ENCODE data around the gene PDZD2.
"Not testable (repeated sequence)": the region's sequence is repeated elsewhere in the genome, so short reads cannot be mapped to it uniquely, and the experiment has no call there.

PDZD2 gene

GRCh38 chr5:31726952-31727351 is 88.0 kb downstream of the PDZD2 start:
- no peak overlapping the region for H3K27ac ChIP-seq (ENCODE audit: insufficient read depth, low read depth, low read length, poor library complexity, severe bottlenecking)
- H3K9me3 ChIP-seq (ENCODE audit: control insufficient read depth, low read length), result no peaks in the 10 kb centered on the region
- H3K36me3 ChIP-seq (ENCODE audit: control insufficient read depth, insufficient read depth, low read length), result no peaks in the 10 kb centered on the region
- no peaks in the 10 kb centered on the region for H3K27me3 ChIP-seq (ENCODE audit: control insufficient read depth, insufficient read depth, low read length, poor library complexity, severe bottlenecking)
- H3K4me3 ChIP-seq (ENCODE audit: insufficient read depth, low read depth, low read length), result no peak overlapping the region
- no peaks in the 10 kb centered on the region for H3K4me1 ChIP-seq (ENCODE audit: control insufficient read depth, insufficient read depth, low read length)
- WGBS, 2 experiments, result 93 to 95% methylated on average over 7 of the region's 7 CpGs

DNA sequence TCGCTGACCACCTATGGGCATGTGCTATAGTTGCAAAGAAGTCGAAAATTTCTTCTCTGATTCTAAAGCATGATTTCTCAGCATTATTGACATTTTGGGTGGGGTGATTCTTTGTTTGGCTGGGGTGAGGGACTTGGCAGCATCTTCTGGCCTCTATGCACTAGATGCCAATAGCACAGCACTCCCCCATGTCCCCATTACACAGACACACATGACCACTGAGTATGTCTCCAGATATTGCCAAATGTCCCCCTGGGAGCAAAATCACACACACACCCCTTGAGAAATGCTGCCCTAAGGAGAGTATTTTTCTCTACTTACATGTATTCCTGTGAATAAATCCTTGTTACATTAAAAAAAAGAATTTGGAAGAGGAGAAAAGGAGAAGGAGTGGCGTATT is 89.1 kb downstream of the PDZD2 start:
- H3K9me3 ChIP-seq (ENCODE audit: control insufficient read depth, low read length), result no peaks in the 10 kb centered on the region
- no peak overlapping the region for H3K4me3 ChIP-seq (ENCODE audit: insufficient read depth, low read depth, low read length)
- WGBS, 2 experiments, result 95 to 96% methylated on average over 3 of the region's 3 CpGs
- H3K4me1 ChIP-seq (ENCODE audit: control insufficient read depth, insufficient read depth, low read length), result no peaks in the 10 kb centered on the region
- H3K36me3 ChIP-seq (ENCODE audit: control insufficient read depth, insufficient read depth, low read length), result no peaks in the 10 kb centered on the region
- H3K27me3 ChIP-seq (ENCODE audit: control insufficient read depth, insufficient read depth, low read length, poor library complexity, severe bottlenecking), result no peaks in the 10 kb centered on the region
- no peak overlapping the region for H3K27ac ChIP-seq (ENCODE audit: insufficient read depth, low read depth, low read length, poor library complexity, severe bottlenecking)

- not testable (repeated sequence) for H3K27me3 ChIP-seq (ENCODE audit: control insufficient read depth, insufficient read depth, low read length, poor library complexity, severe bottlenecking); H3K4me1 ChIP-seq (ENCODE audit: control insufficient read depth, insufficient read depth, low read length); H3K4me3 ChIP-seq (ENCODE audit: insufficient read depth, low read depth, low read length); H3K9me3 ChIP-seq (ENCODE audit: control insufficient read depth, low read length); H3K36me3 ChIP-seq (ENCODE audit: control insufficient read depth, insufficient read depth, low read length); H3K27ac ChIP-seq (ENCODE audit: insufficient read depth, low read depth, low read length, poor library complexity, severe bottlenecking)
- WGBS, 2 experiments, result 90 to 94% methylated on average over 6 to 7 of the region's 10 CpGs
These were observed 89.9 kb downstream of the PDZD2 start for GRCh38 chr5:31728806-31729205.

- WGBS, 2 experiments, result 89 to 100% methylated on average over 3 of the region's 3 CpGs
- Histone ChIP-seq H3K27me3 (ENCODE audit: control insufficient read depth, insufficient read depth, low read length, poor library complexity, severe bottlenecking) (no peaks in the 10 kb centered on the region), H3K4me3 (ENCODE audit: insufficient read depth, low read depth, low read length) (no peak overlapping the region), H3K27ac (ENCODE audit: insufficient read depth, low read depth, low read length, poor library complexity, severe bottlenecking) (no peak overlapping the region), H3K36me3 (ENCODE audit: control insufficient read depth, insufficient read depth, low read length) (no peaks in the 10 kb centered on the region), H3K4me1 (ENCODE audit: control insufficient read depth, insufficient read depth, low read length) (no peaks in the 10 kb centered on the region), H3K9me3 (ENCODE audit: control insufficient read depth, low read length) (no peaks in the 10 kb centered on the region)
These were observed 91.2 kb downstream of the PDZD2 start for GRCh38 chr5:31730139-31730538.

DNA sequence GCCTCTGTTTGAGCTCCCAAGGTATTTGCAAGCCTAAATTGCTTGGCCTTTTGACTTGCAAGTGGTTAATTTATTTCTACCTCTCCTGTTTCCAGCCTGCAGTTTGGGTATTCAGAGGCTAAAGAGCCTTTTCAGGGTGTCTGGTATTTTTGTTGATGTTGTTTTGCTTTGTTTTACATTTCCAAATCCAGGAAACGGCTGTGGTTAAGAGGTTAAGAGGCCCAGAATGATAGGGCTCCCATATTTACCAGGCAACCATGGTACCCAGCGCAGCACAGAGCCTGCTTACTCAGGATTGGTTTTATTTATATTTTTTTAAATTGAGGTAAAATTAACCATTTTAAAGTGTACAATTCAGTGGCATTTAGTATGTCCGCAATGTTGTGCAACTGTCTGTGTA is 92.1 kb downstream of the PDZD2 start:
- no peaks in the 10 kb centered on the region for H3K9me3 ChIP-seq (ENCODE audit: control insufficient read depth, low read length)
- H3K4me3 ChIP-seq (ENCODE audit: insufficient read depth, low read depth, low read length), result no peak overlapping the region
- WGBS, 2 experiments, result 66 to 85% methylated on average over 3 of the region's 3 CpGs
- H3K4me1 ChIP-seq (ENCODE audit: control insufficient read depth, insufficient read depth, low read length), result no peaks in the 10 kb centered on the region
- no peaks in the 10 kb centered on the region for H3K36me3 ChIP-seq (ENCODE audit: control insufficient read depth, insufficient read depth, low read length)
- no peak overlapping the region for H3K27ac ChIP-seq (ENCODE audit: insufficient read depth, low read depth, low read length, poor library complexity, severe bottlenecking)
- H3K27me3 ChIP-seq (ENCODE audit: control insufficient read depth, insufficient read depth, low read length, poor library complexity, severe bottlenecking), result no peaks in the 10 kb centered on the region

DNA sequence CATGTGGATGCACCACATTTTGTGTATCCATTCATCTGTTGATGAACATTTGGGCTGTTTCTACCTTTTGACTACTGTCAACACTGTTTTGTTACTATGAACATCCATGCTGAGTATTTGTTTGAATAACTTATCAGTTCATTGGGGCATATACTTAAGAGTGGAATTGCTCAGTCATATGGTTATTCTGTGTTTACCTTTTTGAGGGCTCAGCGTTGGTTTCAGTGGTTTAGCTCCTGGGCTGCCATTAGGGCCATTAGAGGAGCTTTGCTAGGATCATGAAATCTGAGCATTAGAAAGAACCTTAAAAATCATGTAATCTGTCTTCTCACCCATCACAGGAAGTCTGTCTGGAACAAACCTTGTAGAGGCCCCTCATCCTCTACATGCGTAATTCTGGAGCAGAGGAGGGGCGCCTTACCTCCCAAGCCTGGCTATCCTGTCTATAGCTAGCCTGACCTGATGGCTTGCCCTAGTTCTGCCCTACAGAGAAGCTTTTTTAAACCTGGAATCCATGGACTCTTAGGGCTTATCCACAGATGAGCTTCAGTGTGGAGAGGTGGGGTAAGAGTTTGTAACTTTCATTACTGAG is 92.9 kb downstream of the PDZD2 start:
- WGBS, 2 experiments, result 88 to 91% methylated on average over 3 of the region's 3 CpGs
- Histone ChIP-seq H3K9me3 (ENCODE audit: control insufficient read depth, low read length) (no peaks in the 10 kb centered on the region), H3K4me3 (ENCODE audit: insufficient read depth, low read depth, low read length) (no peak overlapping the region), H3K36me3 (ENCODE audit: control insufficient read depth, insufficient read depth, low read length) (no peaks in the 10 kb centered on the region), H3K27me3 (ENCODE audit: control insufficient read depth, insufficient read depth, low read length, poor library complexity, severe bottlenecking) (no peaks in the 10 kb centered on the region), H3K27ac (ENCODE audit: insufficient read depth, low read depth, low read length, poor library complexity, severe bottlenecking) (no peak overlapping the region), H3K4me1 (ENCODE audit: control insufficient read depth, insufficient read depth, low read length) (no peaks in the 10 kb centered on the region)

DNA sequence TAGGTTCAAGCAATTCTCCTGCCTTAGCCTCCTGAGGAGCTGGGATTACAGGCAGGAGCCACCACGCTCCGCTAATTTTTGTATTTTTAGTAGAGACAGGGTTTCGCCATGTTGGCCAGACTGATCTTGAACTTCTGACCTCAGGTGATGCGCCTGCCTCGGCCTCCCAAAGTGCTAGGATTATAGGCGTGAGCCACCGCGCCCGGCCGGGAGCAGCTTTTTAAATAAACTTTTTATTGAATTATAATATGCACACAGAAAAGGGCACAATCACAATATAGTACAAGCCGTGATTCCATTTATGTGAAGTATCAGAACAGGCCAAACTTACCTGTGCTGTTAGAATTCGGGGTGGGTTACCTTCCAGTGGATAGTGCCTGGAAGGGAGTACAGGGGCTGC is 93.9 kb downstream of the PDZD2 start:
- not testable (repeated sequence) for H3K4me3 ChIP-seq (ENCODE audit: insufficient read depth, low read depth, low read length); H3K27ac ChIP-seq (ENCODE audit: insufficient read depth, low read depth, low read length, poor library complexity, severe bottlenecking); H3K36me3 ChIP-seq (ENCODE audit: control insufficient read depth, insufficient read depth, low read length); H3K4me1 ChIP-seq (ENCODE audit: control insufficient read depth, insufficient read depth, low read length); H3K27me3 ChIP-seq (ENCODE audit: control insufficient read depth, insufficient read depth, low read length, poor library complexity, severe bottlenecking); H3K9me3 ChIP-seq (ENCODE audit: control insufficient read depth, low read length)
- WGBS, 2 experiments, result 91 to 93% methylated on average over 12 of the region's 12 CpGs

DNA sequence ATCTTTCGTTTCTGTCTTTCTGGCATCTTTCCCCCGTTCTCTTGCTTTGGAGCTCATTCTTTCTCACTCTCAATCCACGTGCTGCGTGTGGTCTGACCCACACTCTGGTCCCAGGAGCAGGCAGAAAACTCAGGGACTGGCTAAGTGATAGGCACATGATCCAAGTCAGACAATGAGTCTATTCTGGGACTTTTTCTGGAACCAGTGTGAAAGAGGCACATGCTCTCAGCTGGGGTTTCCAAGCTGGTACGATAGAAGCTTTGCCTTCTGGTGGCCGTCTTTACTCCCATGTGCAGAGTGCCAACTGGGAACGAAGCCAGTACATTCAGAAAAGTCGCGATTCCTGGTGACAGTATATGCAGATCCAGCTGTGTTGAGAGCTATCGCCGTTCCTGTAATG is 94.4 kb downstream of the PDZD2 start:
- H3K36me3 ChIP-seq (ENCODE audit: control insufficient read depth, insufficient read depth, low read length), result no peaks in the 10 kb centered on the region
- no peaks in the 10 kb centered on the region for H3K27me3 ChIP-seq (ENCODE audit: control insufficient read depth, insufficient read depth, low read length, poor library complexity, severe bottlenecking)
- no peaks in the 10 kb centered on the region for H3K9me3 ChIP-seq (ENCODE audit: control insufficient read depth, low read length)
- H3K4me3 ChIP-seq (ENCODE audit: insufficient read depth, low read depth, low read length), result no peak overlapping the region
- H3K27ac ChIP-seq (ENCODE audit: insufficient read depth, low read depth, low read length, poor library complexity, severe bottlenecking), result no peak overlapping the region
- no peaks in the 10 kb centered on the region for H3K4me1 ChIP-seq (ENCODE audit: control insufficient read depth, insufficient read depth, low read length)
- WGBS, 2 experiments, result 92 to 93% methylated on average over 11 of the region's 11 CpGs

- H3K4me3 ChIP-seq (ENCODE audit: insufficient read depth, low read depth, low read length), result no peak overlapping the region
- whole genome bisulfite sequencing, 2 experiments, result 89 to 96% methylated on average over 5 of the region's 6 CpGs
- no peak overlapping the region for H3K27ac ChIP-seq (ENCODE audit: insufficient read depth, low read depth, low read length, poor library complexity, severe bottlenecking)
- H3K36me3 ChIP-seq (ENCODE audit: control insufficient read depth, insufficient read depth, low read length), result no peaks in the 10 kb centered on the region
- no peaks in the 10 kb centered on the region for H3K4me1 ChIP-seq (ENCODE audit: control insufficient read depth, insufficient read depth, low read length)
- H3K27me3 ChIP-seq (ENCODE audit: control insufficient read depth, insufficient read depth, low read length, poor library complexity, severe bottlenecking), result no peaks in the 10 kb centered on the region
- no peaks in the 10 kb centered on the region for H3K9me3 ChIP-seq (ENCODE audit: control insufficient read depth, low read length)
These were observed 97.2 kb downstream of the PDZD2 start for GRCh38 chr5:31736127-31736526.

DNA sequence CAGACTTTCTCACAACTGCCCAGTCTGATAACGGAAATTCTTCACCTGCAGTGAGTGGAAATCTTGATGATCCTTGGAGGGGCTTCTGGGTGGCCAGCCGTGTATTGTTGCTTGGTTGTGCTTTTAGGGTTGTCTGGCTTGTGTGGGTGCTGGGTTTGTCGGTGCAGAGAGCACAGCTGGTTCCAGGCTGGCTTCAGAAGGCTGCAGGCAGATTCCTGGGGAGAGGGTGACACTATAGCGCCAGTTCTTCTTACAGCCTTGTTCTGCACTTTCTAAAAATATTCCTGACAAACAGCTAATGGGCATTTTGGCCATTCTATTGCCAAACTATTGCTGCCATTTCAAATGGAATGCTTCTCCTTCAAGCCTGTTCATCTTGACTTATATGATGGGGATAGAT is 99.3 kb downstream of the PDZD2 start:
- no peaks in the 10 kb centered on the region for H3K27me3 ChIP-seq (ENCODE audit: control insufficient read depth, insufficient read depth, low read length, poor library complexity, severe bottlenecking)
- H3K9me3 ChIP-seq (ENCODE audit: control insufficient read depth, low read length), result no peaks in the 10 kb centered on the region
- H3K27ac ChIP-seq (ENCODE audit: insufficient read depth, low read depth, low read length, poor library complexity, severe bottlenecking), result no peak overlapping the region
- H3K4me3 ChIP-seq (ENCODE audit: insufficient read depth, low read depth, low read length), result no peak overlapping the region
- 93 to 94% methylated on average over 4 of the region's 4 CpGs for WGBS, 2 experiments
- H3K4me1 ChIP-seq (ENCODE audit: control insufficient read depth, insufficient read depth, low read length), result no peaks in the 10 kb centered on the region
- H3K36me3 ChIP-seq (ENCODE audit: control insufficient read depth, insufficient read depth, low read length), result no peaks in the 10 kb centered on the region

DNA sequence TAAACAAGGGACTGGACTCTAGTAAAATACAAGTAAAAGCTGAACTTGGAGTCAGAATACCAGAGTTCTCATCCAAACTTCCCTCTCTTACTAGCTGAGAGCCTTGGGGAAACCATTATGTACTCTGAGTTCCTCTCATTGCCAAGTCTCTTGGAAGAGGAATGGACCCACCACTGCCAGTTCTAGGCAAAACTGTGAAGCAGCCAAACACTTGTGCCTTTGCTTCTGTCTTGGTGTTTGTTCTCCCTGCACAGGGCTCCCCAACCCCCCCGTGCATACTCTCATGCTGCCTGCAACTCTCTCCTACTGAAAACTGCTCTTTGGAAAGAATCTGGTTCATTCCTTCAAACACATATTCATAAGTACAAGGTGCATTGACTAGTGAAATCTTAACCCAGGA is 102.6 kb downstream of the PDZD2 start:
- H3K9me3 ChIP-seq (ENCODE audit: control insufficient read depth, low read length), result no peaks in the 10 kb centered on the region
- H3K4me1 ChIP-seq (ENCODE audit: control insufficient read depth, insufficient read depth, low read length), result no peaks in the 10 kb centered on the region
- no peak overlapping the region for H3K27ac ChIP-seq (ENCODE audit: insufficient read depth, low read depth, low read length, poor library complexity, severe bottlenecking)
- H3K27me3 ChIP-seq (ENCODE audit: control insufficient read depth, insufficient read depth, low read length, poor library complexity, severe bottlenecking), result no peaks in the 10 kb centered on the region
- H3K4me3 ChIP-seq (ENCODE audit: insufficient read depth, low read depth, low read length), result no peak overlapping the region
- no peaks in the 10 kb centered on the region for H3K36me3 ChIP-seq (ENCODE audit: control insufficient read depth, insufficient read depth, low read length)
- 82 to 89% methylated on average over 1 of the region's 1 CpG for WGBS, 2 experiments
